ENCODE results near the gene OR4D10. TPM values are rescaled to one million over a fixed set of nuclear protein-coding genes. Genes with fewer than 3 reads are reported as not detected.

OR4D10 gene
- total and polyA plus RNA-seq, 2 donors (not counting 1 experiment from before 2014, with no cell fraction given): not detected

GRCh38 chr11:59448484-59448883, 24.6 kb upstream of the OR4D10 start:
- no peak overlapping the region for H3K4me2 ChIP-seq (replicated peaks; ENCODE audit: low read depth, low read length, poor library complexity, severe bottlenecking)
- no peaks in the 10 kb centered on the region for H3K36me3 ChIP-seq (replicated peaks in 1 of 2; ENCODE audit: control extremely low read depth in 1 of 2, control insufficient read depth in 1 of 2, extremely low read depth in 1 of 2, insufficient read depth in 2 of 2, low read length in 1 of 2)
- H3K9me3 Mint-ChIP-seq (ENCODE audit: insufficient read depth): peaks cover 9% of the 10 kb centered on the region
- no peak for ATAC-seq (ENCODE audit: low read depth)
- no peaks in the 10 kb centered on the region for H4K20me1 ChIP-seq (ENCODE audit: control insufficient read depth, insufficient read depth, low read length, poor library complexity, severe bottlenecking)
- ChIA-PET CTCF (no interaction called here), POLR2A (no interaction called here)
- no peaks in the 10 kb centered on the region for H3K4me1 ChIP-seq (ENCODE audit: control insufficient read depth in 2 of 2, insufficient read depth in 2 of 2, low read length in 2 of 2)
- H2AFZ ChIP-seq (ENCODE audit: insufficient read depth, low read depth, low read length, poor library complexity, severe bottlenecking): no peak overlapping the region
- no peaks in the 10 kb centered on the region for H3K79me2 ChIP-seq (ENCODE audit: control insufficient read depth, insufficient read depth, low read length)
- no peaks in the 10 kb centered on the region for H3K27me3 ChIP-seq (replicated peaks in 1 of 4; ENCODE audit: control extremely low read depth in 1 of 4, control insufficient read depth in 3 of 4, insufficient read depth in 4 of 4, low read length in 3 of 4)
- H3K27ac ChIP-seq (ENCODE audit: low read length in 2 of 2): no peak overlapping the region
- H3K27me3 Mint-ChIP-seq: peaks cover 17% of the 10 kb centered on the region
- no peak overlapping the region for H3K27ac Mint-ChIP-seq
- H3K9me3 ChIP-seq (ENCODE audit: control extremely low read depth in 1 of 3, control insufficient read depth in 2 of 3, insufficient read depth in 1 of 3, low read length in 2 of 3): peaks cover 0 to 3% (median 0%) of the 10 kb centered on the region in 3 donors
- intact Hi-C loops (cut with micrococcal nuclease): no loop called here
- no peaks in the 10 kb centered on the region for H3K4me1 Mint-ChIP-seq
- no CpG with 5 or more reads among the region's 2 CpGs for WGBS (ENCODE audit: insufficient coverage)
- H3K9ac ChIP-seq (ENCODE audit: low read length): no peak overlapping the region
- no peak overlapping the region for H3K4me3 Mint-ChIP-seq
- TF ChIP-seq EZH2 (IDR thresholded peaks at IDR 0.05; ENCODE audit: borderline replicate concordance, insufficient read depth, low read depth, low read length, poor library complexity, severe bottlenecking): no peak
- TF ChIP-seq CTCF (IDR thresholded peaks at IDR 0.05): no peak
- no peak overlapping the region for H3K4me3 ChIP-seq (ENCODE audit: control extremely low read depth in 1 of 5, extremely low read depth in 1 of 5, insufficient read depth in 1 of 5, low read depth in 2 of 5, low read length in 4 of 5)
- no peak for DNase-seq

GRCh38 chr11:59456661-59457060, 16.5 kb upstream of the OR4D10 start, which contains the start of gene OR4D6:
Gene OR4D6 (plus strand): TSS chr11:59456961. CDS start chr11:59456961, 0 bp downstream.
- no CpG with 5 or more reads among the region's 2 CpGs for WGBS (ENCODE audit: insufficient coverage)
- POLR2A ChIA-PET: interaction anchor here (0.6 kb wide), 1 partner anchor 171 kb away, joined by 3 read pairs; no protein-coding TSS in a partner anchor
- Mint-ChIP-seq H3K4me1 (no peaks in the 10 kb centered on the region), H3K27ac (no peak within 1 kb of the TSS), H3K27me3 (peaks cover 33% of the 10 kb centered on the region), H3K4me3 (no peak within 1 kb of the TSS), H3K9me3 (ENCODE audit: insufficient read depth) (no peaks in the 10 kb centered on the region)
- DNase-seq (no peak), ATAC-seq (ENCODE audit: low read depth) (no peak)
- Histone ChIP-seq H2AFZ (ENCODE audit: insufficient read depth, low read depth, low read length, poor library complexity, severe bottlenecking) (no peak within 1 kb of the TSS), H3K9ac (ENCODE audit: low read length) (no peak within 1 kb of the TSS), H4K20me1 (ENCODE audit: control insufficient read depth, insufficient read depth, low read length, poor library complexity, severe bottlenecking) (no peaks in the 10 kb centered on the region), H3K27ac (ENCODE audit: low read length in 2 of 2) (no peak within 1 kb of the TSS), H3K36me3 (replicated peaks in 1 of 2; ENCODE audit: control extremely low read depth in 1 of 2, control insufficient read depth in 1 of 2, extremely low read depth in 1 of 2, insufficient read depth in 2 of 2, low read length in 1 of 2) (no peaks in the 10 kb centered on the region), H3K9me3 (ENCODE audit: control extremely low read depth in 1 of 3, control insufficient read depth in 2 of 3, insufficient read depth in 1 of 3, low read length in 2 of 3) (no peaks in the 10 kb centered on the region), H3K79me2 (ENCODE audit: control insufficient read depth, insufficient read depth, low read length) (no peaks in the 10 kb centered on the region), H3K27me3 (replicated peaks in 1 of 4; ENCODE audit: control extremely low read depth in 1 of 4, control insufficient read depth in 3 of 4, insufficient read depth in 4 of 4, low read length in 3 of 4) (peaks cover 0 to 3% (median 0%) of the 10 kb centered on the region in 4 experiments), H3K4me3 (ENCODE audit: control extremely low read depth in 1 of 5, extremely low read depth in 1 of 5, insufficient read depth in 1 of 5, low read depth in 2 of 5, low read length in 4 of 5) (no peak within 1 kb of the TSS), H3K4me1 (ENCODE audit: control insufficient read depth in 2 of 2, insufficient read depth in 2 of 2, low read length in 2 of 2) (no peaks in the 10 kb centered on the region), H3K4me2 (replicated peaks; ENCODE audit: low read depth, low read length, poor library complexity, severe bottlenecking) (no peak within 1 kb of the TSS)
- CTCF ChIA-PET: no interaction called here
- intact Hi-C loops (cut with micrococcal nuclease): no loop called here
- TF ChIP-seq CTCF (IDR thresholded peaks at IDR 0.05) (no peak), EZH2 (IDR thresholded peaks at IDR 0.05; ENCODE audit: borderline replicate concordance, insufficient read depth, low read depth, low read length, poor library complexity, severe bottlenecking) (no peak)
